Thyroid gland (tissue), 4 donors: Measurements from ENCODE around the gene RNF167.

ENCODE experiments used
- CTCF ChIP-seq, 6 experiments: fragments of 200-600 bp in 3 of 6; fragments of 450-650 bp in 3 of 6; sonication (generic) in 3 of 6; IDR thresholded peaks; one replicate each; pipeline ENCODE4 v1.5.1; 2016 to 2019; ENCODE audit warnings: antibody characterized with exemption in 6 of 6, mild to moderate bottlenecking in 2 of 6, inconsistent platforms in 1 of 6, moderate library complexity in 1 of 6
- POLR2A ChIP-seq, 2 donors: fragments of 450-650 bp; IDR thresholded peaks; one replicate each; pipeline ENCODE4 v1.6.1; 2017; ENCODE audit warnings: antibody characterized with exemption in 2 of 2, mild to moderate bottlenecking in 2 of 2, moderate library complexity in 1 of 2

- TF ChIP-seq CTCF (IDR thresholded peaks at IDR 0.05) (no peak), POLR2A (IDR thresholded peaks at IDR 0.05) (no peak)
Observed at GRCh38 chr17:4946312-4946976, 6.4 kb downstream of the RNF167 start.
